Sigmoid colon (tissue), 7 donors: ENCODE results near the gene DEFB114. TPM values are rescaled to one million over a fixed set of nuclear protein-coding genes. Genes with fewer than 3 reads are reported as not detected.

Source experiments
- DNase-seq: peaks from one replicate; pipeline ENCODE4 v3.0.0-alpha.2; 2019
- H3K27ac ChIP-seq, 4 donors: fragments of 200-600 bp; sonication (generic); one replicate each; pipeline ENCODE4 v1.5.1; 2016 to 2019; ENCODE audit warnings: mild to moderate bottlenecking in 1 of 4
- H3K27me3 ChIP-seq, 3 donors: fragments of 200-600 bp; sonication (generic); one replicate each; pipeline ENCODE4 v1.5.1; 2019; ENCODE audit warnings: mild to moderate bottlenecking in 1 of 3
- H3K36me3 ChIP-seq, 4 donors: fragments of 200-600 bp; sonication (generic); one replicate each; pipeline ENCODE4 v1.5.1; 2016 to 2019
- H3K4me1 ChIP-seq, 4 donors: fragments of 200-600 bp; sonication (generic); one replicate each; pipeline ENCODE4 v1.5.1; 2017 to 2019
- H3K4me3 ChIP-seq, 4 donors: fragments of 200-600 bp; sonication (generic); one replicate each; pipeline ENCODE4 v1.5.1; 2017 to 2019; ENCODE audit warnings: mild to moderate bottlenecking in 2 of 4, moderate library complexity in 1 of 4
- H3K9me3 ChIP-seq, 4 donors: fragments of 200-600 bp in 3 of 4; sonication (generic) in 3 of 4; one replicate each; pipeline versions ENCODE4 v1.5.1 to v1.6.1; 2013 to 2019
- EP300 ChIP-seq, 4 donors: sonication (generic); formaldehyde crosslinking; IDR thresholded peaks; one replicate each; pipeline ENCODE4 v1.6.1; 2017; ENCODE audit warnings: antibody characterized with exemption in 4 of 4
- POLR2A ChIP-seq, 2 donors: fragments of 450-650 bp; IDR thresholded peaks; one replicate each; pipeline ENCODE4 v1.6.1; 2016; ENCODE audit warnings: antibody characterized with exemption in 2 of 2, mild to moderate bottlenecking in 2 of 2, moderate library complexity in 2 of 2
- POLR2AphosphoS5 ChIP-seq, 4 donors: sonication (generic); formaldehyde crosslinking; IDR thresholded peaks; one replicate each; pipeline ENCODE4 v1.6.1; 2017; ENCODE audit warnings: antibody characterized with exemption in 4 of 4
- WGBS, 2 donors: extraction: QIAGEN DNeasy Blood & Tissue Kit; methylation state at CpG; one replicate each; pipeline ENCODE4 v1.1.7; 2013; 5-methylcytosine and 5-hydroxymethylcytosine counted together
- intact Hi-C: fragments of 100-400 bp; cut with DNase I; formaldehyde crosslinking; loops from one replicate; pipeline ENCODE4 v1.15.1; 2023
- polyA plus RNA-seq, 3 donors: library from polyadenylated mRNA; stranded (reverse); fragments of 200-250 nt; gene quantifications; one replicate each; pipeline ENCODE4 v1.2.3, GENCODE V29; 2013
- total RNA-seq, 4 donors: library from RNA; depleted of rRNA; stranded (reverse); fragments of >200 nt; gene quantifications; one replicate each; pipeline ENCODE4 v1.1.0, GENCODE V29; 2016
- TF ChIP-seq, protein P1 (sequence below), 4 experiments: fragments of 450-650 bp in 3 of 4; fragments of 200-600 bp in 1 of 4; IDR thresholded peaks; one replicate each; pipeline ENCODE4 v1.5.1; 2016 to 2019; ENCODE audit warnings: antibody characterized with exemption in 4 of 4, mild to moderate bottlenecking in 3 of 4, moderate library complexity in 2 of 4
- donor health status: healthy with polysubstance abuse.
- donor health status: Bipolar disorder and iron deficiency.
- donor health status: healthy.

Gene DEFB114
- total and polyA plus RNA-seq, 7 donors: not detected

DNA sequence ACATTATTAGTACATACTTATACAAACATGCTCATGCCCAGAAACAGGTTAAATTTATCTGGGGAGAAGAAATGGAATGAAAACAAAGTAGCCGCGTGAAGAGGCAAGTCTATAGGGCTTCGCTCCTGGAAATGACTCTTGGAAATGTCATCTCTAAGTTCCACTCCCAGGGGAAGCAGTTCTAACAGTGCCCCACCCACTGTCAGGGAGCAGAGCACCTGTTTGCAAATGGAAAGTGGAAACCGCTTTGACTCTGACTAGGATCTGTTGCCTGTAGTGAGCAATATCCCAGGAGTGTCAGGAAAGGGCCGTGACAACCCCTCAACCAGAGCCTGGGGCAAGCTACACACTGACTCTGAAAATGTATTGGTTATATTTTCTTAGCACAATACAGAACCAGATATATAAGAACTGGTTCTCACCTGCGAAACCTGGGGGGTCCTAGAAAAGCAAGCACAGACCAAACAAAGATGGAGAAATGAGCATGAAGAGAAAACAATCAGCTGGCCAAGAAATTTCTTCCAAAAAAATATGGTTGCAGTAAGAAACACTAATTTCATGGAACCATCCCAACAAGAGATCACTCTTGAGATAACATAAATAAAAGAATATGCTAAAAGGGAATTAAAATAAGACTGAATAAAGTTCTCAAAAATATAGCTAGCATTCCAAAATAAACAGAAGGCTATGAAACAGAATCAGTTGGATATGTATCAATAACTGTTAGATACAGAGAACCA is 50.2 kb downstream of the DEFB114 start:
- 31 to 63% methylated on average over 6 of the region's 6 CpGs for WGBS, 2 donors
- Histone ChIP-seq H3K36me3 (no peaks in the 10 kb centered on the region), H3K27me3 (no peaks in the 10 kb centered on the region), H3K27ac (no peak overlapping the region), H3K4me1 (peaks cover 0 to 29% (median 6%) of the 10 kb centered on the region in 4 donors), H3K9me3 (no peaks in the 10 kb centered on the region), H3K4me3 (no peak overlapping the region)
- intact Hi-C loops: no loop called here
- no peak for TF ChIP-seq EP300 (IDR thresholded peaks at IDR 0.05)
- no peak for TF ChIP-seq POLR2AphosphoS5 (IDR thresholded peaks at IDR 0.05)
- TF ChIP-seq, protein P1, sequence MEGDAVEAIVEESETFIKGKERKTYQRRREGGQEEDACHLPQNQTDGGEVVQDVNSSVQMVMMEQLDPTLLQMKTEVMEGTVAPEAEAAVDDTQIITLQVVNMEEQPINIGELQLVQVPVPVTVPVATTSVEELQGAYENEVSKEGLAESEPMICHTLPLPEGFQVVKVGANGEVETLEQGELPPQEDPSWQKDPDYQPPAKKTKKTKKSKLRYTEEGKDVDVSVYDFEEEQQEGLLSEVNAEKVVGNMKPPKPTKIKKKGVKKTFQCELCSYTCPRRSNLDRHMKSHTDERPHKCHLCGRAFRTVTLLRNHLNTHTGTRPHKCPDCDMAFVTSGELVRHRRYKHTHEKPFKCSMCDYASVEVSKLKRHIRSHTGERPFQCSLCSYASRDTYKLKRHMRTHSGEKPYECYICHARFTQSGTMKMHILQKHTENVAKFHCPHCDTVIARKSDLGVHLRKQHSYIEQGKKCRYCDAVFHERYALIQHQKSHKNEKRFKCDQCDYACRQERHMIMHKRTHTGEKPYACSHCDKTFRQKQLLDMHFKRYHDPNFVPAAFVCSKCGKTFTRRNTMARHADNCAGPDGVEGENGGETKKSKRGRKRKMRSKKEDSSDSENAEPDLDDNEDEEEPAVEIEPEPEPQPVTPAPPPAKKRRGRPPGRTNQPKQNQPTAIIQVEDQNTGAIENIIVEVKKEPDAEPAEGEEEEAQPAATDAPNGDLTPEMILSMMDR (IDR thresholded peaks at IDR 0.05): no peak
- no peak for TF ChIP-seq POLR2A (IDR thresholded peaks at IDR 0.05)
- DNase-seq: no peak

DNA sequence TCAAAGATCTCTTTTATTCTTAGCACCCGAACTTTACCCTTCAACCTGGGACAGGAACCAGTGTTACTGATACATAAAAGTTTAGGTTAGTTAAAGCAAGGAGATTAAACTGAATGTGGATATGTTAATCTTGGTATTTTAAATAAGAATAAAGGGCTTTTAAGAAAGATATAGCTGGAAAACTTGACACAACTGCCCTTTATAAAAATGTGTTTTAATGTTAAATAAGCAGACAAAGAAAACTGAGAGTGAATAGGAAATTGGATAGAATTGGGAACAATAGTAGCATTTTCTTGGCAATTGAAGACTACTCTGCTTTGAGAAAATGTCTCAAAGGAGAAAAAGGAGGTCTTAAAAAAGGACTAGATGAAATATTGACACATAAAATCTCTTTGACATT is 51.8 kb downstream of the DEFB114 start:
- no peak overlapping the region for H3K27ac ChIP-seq
- H3K36me3 ChIP-seq: no peaks in the 10 kb centered on the region
- H3K27me3 ChIP-seq: no peaks in the 10 kb centered on the region
- TF ChIP-seq POLR2AphosphoS5 (IDR thresholded peaks at IDR 0.05) (no peak), EP300 (IDR thresholded peaks at IDR 0.05) (no peak), POLR2A (IDR thresholded peaks at IDR 0.05) (no peak)
- TF ChIP-seq, protein P1 (IDR thresholded peaks at IDR 0.05): no peak
- intact Hi-C loops: no loop called here
- WGBS, 2 donors: 60 to 77% methylated on average over 1 of the region's 1 CpG
- H3K9me3 ChIP-seq: no peaks in the 10 kb centered on the region
- no peak overlapping the region for H3K4me3 ChIP-seq
- DNase-seq: no peak
- peaks cover 0 to 29% (median 6%) of the 10 kb centered on the region in 4 donors for H3K4me1 ChIP-seq

DNA sequence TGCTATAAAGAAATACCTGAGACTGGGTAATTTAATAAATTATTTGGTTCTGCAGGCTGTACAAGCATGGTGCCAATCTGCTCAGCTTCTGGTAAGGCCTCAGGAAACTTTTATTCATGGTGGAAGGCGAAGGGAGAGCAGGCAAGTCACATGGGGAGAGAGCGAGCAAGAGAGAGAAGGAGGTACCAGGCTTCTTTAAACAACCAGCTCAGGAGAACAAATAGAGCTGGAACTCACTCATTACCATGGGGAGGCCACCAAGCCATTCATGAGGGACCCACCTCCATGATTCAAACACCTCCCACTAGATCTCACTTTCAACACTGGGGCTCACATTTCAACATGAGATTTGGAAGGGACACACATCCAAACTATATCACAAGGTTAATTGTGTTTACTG is 52.7 kb downstream of the DEFB114 start:
- no peak for DNase-seq
- WGBS, 2 donors: 80 to 83% methylated on average over 2 of the region's 2 CpGs
- Histone ChIP-seq H3K4me1 (peaks cover 0 to 29% (median 6%) of the 10 kb centered on the region in 4 donors), H3K4me3 (no peak overlapping the region), H3K36me3 (no peaks in the 10 kb centered on the region), H3K27ac (no peak overlapping the region), H3K27me3 (no peaks in the 10 kb centered on the region), H3K9me3 (no peaks in the 10 kb centered on the region)
- intact Hi-C loops: no loop called here
- TF ChIP-seq POLR2AphosphoS5 (IDR thresholded peaks at IDR 0.05) (no peak), POLR2A (IDR thresholded peaks at IDR 0.05) (no peak), EP300 (IDR thresholded peaks at IDR 0.05) (no peak)
- TF ChIP-seq, protein P1 (IDR thresholded peaks at IDR 0.05): no peak

Other genes with a start within 250 kb of the DEFB114 start
- not detected for gene CRISP3, start 219.8 kb downstream of the DEFB114 start, total RNA-seq
- under 1 TPM in 1 of 3 donors, not detected in 2; 0.60 TPM for gene CRISP3, start 219.8 kb downstream of the DEFB114 start, polyA plus RNA-seq
- gene PGK2, start 176.9 kb downstream of the DEFB114 start, total RNA-seq: not detected
- gene PGK2, start 176.9 kb downstream of the DEFB114 start, polyA plus RNA-seq: not detected
- gene CRISP1, start 97.6 kb downstream of the DEFB114 start, total RNA-seq: not detected
- not detected for gene CRISP1, start 97.6 kb downstream of the DEFB114 start, polyA plus RNA-seq
- gene DEFB113, start 5.5 kb upstream of the DEFB114 start, total RNA-seq: not detected
- gene DEFB113, start 5.5 kb upstream of the DEFB114 start, polyA plus RNA-seq: not detected
- not detected for gene DEFB110, start 57.8 kb upstream of the DEFB114 start, total RNA-seq
- gene DEFB110, start 57.8 kb upstream of the DEFB114 start, polyA plus RNA-seq: not detected
- not detected for gene DEFB112, start 85.8 kb upstream of the DEFB114 start, total RNA-seq
- not detected for gene DEFB112, start 85.8 kb upstream of the DEFB114 start, polyA plus RNA-seq